ENCODE data around the gene HM13. TPM values are rescaled to one million over a fixed set of nuclear protein-coding genes. Genes with fewer than 3 reads are reported as not detected.

Gene HM13
- total and polyA plus RNA-seq, 5 donors from 2014 or later: 111 to 142 (median 134) TPM

DNA sequence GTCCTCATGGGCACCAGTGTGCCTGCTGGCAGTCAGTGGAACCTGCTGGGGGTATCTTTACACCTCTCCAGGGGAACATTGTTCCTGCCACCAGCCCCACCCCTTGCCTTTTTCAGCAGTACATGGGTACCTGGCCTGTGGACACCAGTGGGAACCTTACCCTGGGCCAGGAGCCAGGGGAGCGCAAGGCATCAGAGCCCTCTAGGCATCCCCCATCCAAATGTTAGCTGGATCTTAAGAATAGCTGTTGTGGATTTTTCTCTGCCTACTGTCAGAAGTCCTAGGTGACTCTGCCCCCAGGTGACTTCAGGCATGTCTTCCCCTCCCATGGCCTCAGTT lies 52.0 kb downstream of the HM13 start:
- no peak overlapping the region for H3K4me3 Mint-ChIP-seq
- DNase-seq (no peak), ATAC-seq (ENCODE audit: low read depth in 2 of 2) (no peak)
- Histone ChIP-seq H3K9me3 (ENCODE audit: control insufficient read depth in 2 of 2, low read length in 2 of 2) (no peaks in the 10 kb centered on the region), H3K27me3 (ENCODE audit: control insufficient read depth, insufficient read depth, low read length) (no peaks in the 10 kb centered on the region), H3K27ac (ENCODE audit: insufficient read depth, low read length, poor library complexity, severe bottlenecking) (no peak overlapping the region), H3K4me1 (ENCODE audit: control insufficient read depth, insufficient read depth, low read length, poor library complexity, severe bottlenecking) (peaks cover 6% of the 10 kb centered on the region), H3K4me3 (ENCODE audit: low read depth, low read length) (no peak overlapping the region), H3K36me3 (ENCODE audit: control insufficient read depth, insufficient read depth, low read length) (peaks cover 35% of the 10 kb centered on the region)
- H3K27me3 Mint-ChIP-seq: no peaks in the 10 kb centered on the region
- peak overlapping the region; percentile 38 to 62 (median 41) for H3K27ac Mint-ChIP-seq
- H3K4me1 Mint-ChIP-seq: peaks cover 0 to 12% (median 5%) of the 10 kb centered on the region in 4 donors
- H3K36me3 Mint-ChIP-seq: peaks cover 20% of the 10 kb centered on the region
- no peaks in the 10 kb centered on the region for H3K9me3 Mint-ChIP-seq

DNA sequence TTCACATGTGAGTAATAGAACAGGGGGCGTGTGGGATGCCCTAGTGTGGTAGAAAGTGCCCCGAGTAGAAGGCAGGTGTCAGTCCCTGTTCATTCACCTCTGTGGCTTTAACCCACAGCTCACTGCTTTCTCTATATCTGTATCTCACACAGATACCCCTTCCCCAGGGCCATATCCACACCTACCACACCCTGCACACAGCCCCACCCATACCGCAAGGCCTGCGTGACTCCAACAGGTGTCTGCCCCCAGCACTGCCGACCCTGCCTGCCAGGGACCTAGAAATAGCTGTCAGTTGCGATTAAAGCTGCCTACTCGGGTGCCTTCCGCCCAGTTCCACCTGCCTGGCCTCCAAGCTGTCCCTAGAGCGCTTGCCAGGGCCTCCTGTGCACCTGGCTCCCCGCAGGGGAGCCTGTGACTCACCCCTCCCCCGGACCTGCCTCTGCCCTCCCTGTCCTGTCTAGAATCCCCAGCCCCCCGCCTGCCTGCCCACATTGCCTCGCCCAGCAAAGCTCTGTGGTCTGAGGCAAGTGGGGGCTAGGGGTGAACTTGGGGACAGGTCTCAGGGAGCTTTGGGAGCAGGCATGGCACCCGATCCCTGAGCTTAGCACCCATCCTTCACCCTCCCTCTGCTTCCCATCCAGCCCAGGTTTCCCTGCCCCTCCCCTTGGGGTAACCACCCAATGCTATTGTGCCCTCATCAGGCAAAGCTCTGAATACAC lies 52.6 kb downstream of the HM13 start:
- no peak for DNase-seq

DNA sequence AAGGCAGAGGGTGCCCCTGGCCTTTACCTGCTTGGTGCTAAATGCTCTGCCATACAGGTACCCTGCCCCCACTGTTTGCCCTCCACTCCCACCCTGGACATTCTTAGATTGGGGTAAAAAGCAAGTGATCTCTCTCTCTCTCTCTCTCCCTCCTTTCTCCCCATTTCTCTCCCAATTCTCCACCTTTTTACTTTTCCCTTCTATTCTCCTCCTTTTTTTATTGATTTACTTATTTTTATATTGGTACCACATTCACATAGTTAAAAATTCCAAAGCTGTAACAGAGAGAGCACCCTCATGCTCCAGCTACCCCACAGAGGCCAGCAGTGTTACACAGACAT lies 53.1 kb downstream of the HM13 start:
- H3K9me3 ChIP-seq (ENCODE audit: control insufficient read depth in 2 of 2, low read length in 2 of 2): no peaks in the 10 kb centered on the region
- H3K4me3 Mint-ChIP-seq: no peak overlapping the region
- no peaks in the 10 kb centered on the region for H3K9me3 Mint-ChIP-seq
- H3K4me1 Mint-ChIP-seq: peaks cover 0 to 21% (median 11%) of the 10 kb centered on the region in 4 donors
- peaks cover 26% of the 10 kb centered on the region for H3K36me3 ChIP-seq (ENCODE audit: control insufficient read depth, insufficient read depth, low read length)
- H3K27ac ChIP-seq (ENCODE audit: insufficient read depth, low read length, poor library complexity, severe bottlenecking): no peak overlapping the region
- ATAC-seq (ENCODE audit: low read depth in 2 of 2) (no peak), DNase-seq (no peak)
- H3K27me3 ChIP-seq (ENCODE audit: control insufficient read depth, insufficient read depth, low read length): no peaks in the 10 kb centered on the region
- H3K4me3 ChIP-seq (ENCODE audit: low read depth, low read length): no peak overlapping the region
- no peaks in the 10 kb centered on the region for H3K27me3 Mint-ChIP-seq
- peaks cover 13% of the 10 kb centered on the region for H3K36me3 Mint-ChIP-seq
- H3K27ac Mint-ChIP-seq: peak overlapping the region in 1 of 3 donors; percentile 54
- peaks cover 9% of the 10 kb centered on the region for H3K4me1 ChIP-seq (ENCODE audit: control insufficient read depth, insufficient read depth, low read length, poor library complexity, severe bottlenecking)

More for the DNA sequence above, 52.6 kb downstream of the HM13 start:
- H3K36me3 ChIP-seq (ENCODE audit: control insufficient read depth, insufficient read depth, low read length): peaks cover 31% of the 10 kb centered on the region
- peaks cover 0 to 16% (median 7%) of the 10 kb centered on the region in 4 donors for H3K4me1 Mint-ChIP-seq
- H3K27ac ChIP-seq (ENCODE audit: insufficient read depth, low read length, poor library complexity, severe bottlenecking): no peak overlapping the region
- peaks cover 16% of the 10 kb centered on the region for H3K36me3 Mint-ChIP-seq
- no peak overlapping the region for H3K4me3 Mint-ChIP-seq
- ATAC-seq (ENCODE audit: low read depth in 2 of 2): no peak
- H3K27me3 ChIP-seq (ENCODE audit: control insufficient read depth, insufficient read depth, low read length): no peaks in the 10 kb centered on the region
- peak overlapping the region; percentile 38 to 62 (median 41) for H3K27ac Mint-ChIP-seq
- H3K27me3 Mint-ChIP-seq: no peaks in the 10 kb centered on the region
- H3K9me3 ChIP-seq (ENCODE audit: control insufficient read depth in 2 of 2, low read length in 2 of 2): no peaks in the 10 kb centered on the region
- no peaks in the 10 kb centered on the region for H3K9me3 Mint-ChIP-seq
- H3K4me3 ChIP-seq (ENCODE audit: low read depth, low read length): no peak overlapping the region
- peaks cover 6% of the 10 kb centered on the region for H3K4me1 ChIP-seq (ENCODE audit: control insufficient read depth, insufficient read depth, low read length, poor library complexity, severe bottlenecking)

DNA sequence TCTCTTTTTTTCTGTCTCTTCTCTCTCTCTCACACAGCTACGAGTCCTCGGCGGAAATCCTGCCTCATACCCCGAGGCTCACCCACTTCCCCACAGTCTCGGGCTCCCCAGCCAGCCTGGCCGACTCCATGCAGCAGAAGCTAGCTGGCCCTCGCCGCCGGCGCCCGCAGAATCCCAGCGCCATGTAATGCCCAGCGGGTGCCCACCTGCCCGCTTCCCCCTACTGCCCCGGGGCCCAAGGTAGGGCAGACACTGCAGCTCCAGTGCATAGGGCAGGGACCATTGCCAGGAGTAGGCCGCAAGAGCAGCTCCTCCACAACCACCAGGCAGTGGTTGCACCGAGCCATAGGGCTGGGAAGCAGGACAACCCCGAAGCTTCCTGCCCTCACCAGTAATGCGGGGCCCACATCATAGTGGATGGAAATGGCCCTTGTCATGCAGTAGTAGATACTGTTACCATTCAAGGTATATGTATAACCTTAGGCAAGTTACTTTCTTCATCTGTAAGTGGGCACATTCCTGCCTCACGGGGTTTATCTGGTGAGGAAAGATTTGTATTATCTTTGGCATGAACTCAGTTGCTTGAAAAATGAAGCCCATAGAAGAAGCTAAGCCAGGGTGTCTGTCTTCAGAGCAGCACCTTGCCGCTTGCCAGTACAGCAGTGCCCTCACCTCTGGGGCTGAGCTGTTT lies 53.9 kb downstream of the HM13 start:
- no peak for DNase-seq
- peak overlapping the region in 1 of 4 donors; percentile 25 for H3K4me3 Mint-ChIP-seq
- H3K27me3 ChIP-seq (ENCODE audit: control insufficient read depth, insufficient read depth, low read length): no peaks in the 10 kb centered on the region
- H3K27me3 Mint-ChIP-seq: no peaks in the 10 kb centered on the region
- peaks cover 0 to 25% (median 14%) of the 10 kb centered on the region in 4 donors for H3K4me1 Mint-ChIP-seq
- no peak overlapping the region for H3K4me3 ChIP-seq (ENCODE audit: low read depth, low read length)
- H3K9me3 Mint-ChIP-seq: no peaks in the 10 kb centered on the region
- no peak overlapping the region for H3K27ac ChIP-seq (ENCODE audit: insufficient read depth, low read length, poor library complexity, severe bottlenecking)
- H3K36me3 ChIP-seq (ENCODE audit: control insufficient read depth, insufficient read depth, low read length): peaks cover 18% of the 10 kb centered on the region
- peaks cover 9% of the 10 kb centered on the region for H3K36me3 Mint-ChIP-seq
- no peaks in the 10 kb centered on the region for H3K9me3 ChIP-seq (ENCODE audit: control insufficient read depth in 2 of 2, low read length in 2 of 2)
- ATAC-seq (ENCODE audit: low read depth in 2 of 2): no peak
- peaks cover 13% of the 10 kb centered on the region for H3K4me1 ChIP-seq (ENCODE audit: control insufficient read depth, insufficient read depth, low read length, poor library complexity, severe bottlenecking)
- H3K27ac Mint-ChIP-seq: no peak overlapping the region

DNA sequence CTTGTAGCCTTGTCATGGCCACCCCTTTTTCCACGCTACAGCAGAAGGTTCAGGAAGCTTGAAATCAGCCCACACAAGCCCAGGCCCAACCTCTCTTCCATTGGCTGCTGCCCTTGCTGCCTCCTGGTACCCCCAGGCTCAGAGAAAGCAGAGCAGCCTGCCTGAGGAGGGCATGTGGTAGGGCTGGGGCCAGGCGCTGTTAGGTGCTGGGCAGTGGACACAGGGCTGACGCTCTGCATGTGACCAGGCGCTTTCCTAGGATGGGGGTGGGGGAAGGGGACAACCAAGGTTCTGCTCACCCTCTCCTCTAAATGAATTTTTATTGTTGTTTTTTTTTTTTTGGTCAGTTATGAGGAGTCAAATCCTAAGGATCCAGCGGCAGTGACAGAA lies 54.5 kb downstream of the HM13 start:
- Mint-ChIP-seq H3K27ac (peak overlapping the region in 1 of 3 donors; percentile 71), H3K4me1 (peaks cover 0 to 29% (median 18%) of the 10 kb centered on the region in 4 donors), H3K9me3 (no peaks in the 10 kb centered on the region), H3K36me3 (peaks cover 9% of the 10 kb centered on the region), H3K27me3 (no peaks in the 10 kb centered on the region), H3K4me3 (peak overlapping the region in 1 of 4 donors; percentile 25)
- H3K4me3 ChIP-seq (ENCODE audit: low read depth, low read length): no peak overlapping the region
- DNase-seq (no peak), ATAC-seq (ENCODE audit: low read depth in 2 of 2) (no peak)
- H3K4me1 ChIP-seq (ENCODE audit: control insufficient read depth, insufficient read depth, low read length, poor library complexity, severe bottlenecking): peaks cover 19% of the 10 kb centered on the region
- no peaks in the 10 kb centered on the region for H3K9me3 ChIP-seq (ENCODE audit: control insufficient read depth in 2 of 2, low read length in 2 of 2)
- H3K27ac ChIP-seq (ENCODE audit: insufficient read depth, low read length, poor library complexity, severe bottlenecking): no peak overlapping the region
- peaks cover 18% of the 10 kb centered on the region for H3K36me3 ChIP-seq (ENCODE audit: control insufficient read depth, insufficient read depth, low read length)
- no peaks in the 10 kb centered on the region for H3K27me3 ChIP-seq (ENCODE audit: control insufficient read depth, insufficient read depth, low read length)

DNA sequence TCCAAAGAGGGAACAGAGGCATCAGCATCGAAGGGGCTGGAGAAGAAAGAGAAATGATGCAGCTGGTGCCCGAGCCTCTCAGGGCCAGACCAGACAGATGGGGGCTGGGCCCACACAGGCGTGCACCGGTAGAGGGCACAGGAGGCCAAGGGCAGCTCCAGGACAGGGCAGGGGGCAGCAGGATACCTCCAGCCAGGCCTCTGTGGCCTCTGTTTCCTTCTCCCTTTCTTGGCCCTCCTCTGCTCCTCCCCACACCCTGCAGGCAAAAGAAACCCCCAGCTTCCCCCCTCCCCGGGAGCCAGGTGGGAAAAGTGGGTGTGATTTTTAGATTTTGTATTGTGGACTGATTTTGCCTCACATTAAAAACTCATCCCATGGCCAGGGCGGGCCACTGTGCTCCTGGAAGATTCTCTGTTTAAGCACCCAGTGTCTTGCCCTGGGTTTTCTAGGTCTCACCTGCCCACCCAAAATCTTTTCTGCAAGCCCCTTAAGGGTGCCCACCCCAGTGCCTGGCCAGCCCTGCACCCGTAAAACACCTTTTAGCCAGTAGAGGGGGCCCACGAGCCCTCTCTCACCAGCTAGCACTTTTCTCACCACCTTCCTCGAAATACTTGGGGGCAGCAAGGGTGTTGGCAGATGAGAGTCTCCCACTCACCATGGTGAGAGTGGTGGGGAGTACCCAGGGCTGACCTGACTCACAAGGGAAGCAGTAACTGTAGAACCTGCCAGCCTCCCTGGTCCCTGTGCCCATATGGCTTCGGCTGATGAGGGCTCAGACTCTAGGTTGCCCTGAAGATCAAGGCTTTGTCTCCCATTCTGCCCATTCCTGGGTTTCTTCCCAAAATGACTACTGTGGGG lies 55.1 kb downstream of the HM13 start:
- peak in 1 of 2 donors; percentile 18 for ATAC-seq (ENCODE audit: low read depth in 2 of 2)
- H3K4me1 Mint-ChIP-seq: peaks cover 0 to 32% (median 23%) of the 10 kb centered on the region in 4 donors
- H3K27ac Mint-ChIP-seq: peak overlapping the region in 2 of 3 donors; percentile 59 to 71
- H3K4me3 Mint-ChIP-seq: peak overlapping the region in 1 of 4 donors; percentile 50
- Histone ChIP-seq H3K4me1 (ENCODE audit: control insufficient read depth, insufficient read depth, low read length, poor library complexity, severe bottlenecking) (peaks cover 21% of the 10 kb centered on the region), H3K27me3 (ENCODE audit: control insufficient read depth, insufficient read depth, low read length) (no peaks in the 10 kb centered on the region), H3K4me3 (ENCODE audit: low read depth, low read length) (no peak overlapping the region), H3K27ac (ENCODE audit: insufficient read depth, low read length, poor library complexity, severe bottlenecking) (no peak overlapping the region), H3K36me3 (ENCODE audit: control insufficient read depth, insufficient read depth, low read length) (peaks cover 12% of the 10 kb centered on the region), H3K9me3 (ENCODE audit: control insufficient read depth in 2 of 2, low read length in 2 of 2) (no peaks in the 10 kb centered on the region)
- H3K36me3 Mint-ChIP-seq: peaks cover 6% of the 10 kb centered on the region
- DNase-seq: peak; percentile 51 to 58 (median 52)
- H3K27me3 Mint-ChIP-seq: no peaks in the 10 kb centered on the region
- H3K9me3 Mint-ChIP-seq: no peaks in the 10 kb centered on the region

DNA sequence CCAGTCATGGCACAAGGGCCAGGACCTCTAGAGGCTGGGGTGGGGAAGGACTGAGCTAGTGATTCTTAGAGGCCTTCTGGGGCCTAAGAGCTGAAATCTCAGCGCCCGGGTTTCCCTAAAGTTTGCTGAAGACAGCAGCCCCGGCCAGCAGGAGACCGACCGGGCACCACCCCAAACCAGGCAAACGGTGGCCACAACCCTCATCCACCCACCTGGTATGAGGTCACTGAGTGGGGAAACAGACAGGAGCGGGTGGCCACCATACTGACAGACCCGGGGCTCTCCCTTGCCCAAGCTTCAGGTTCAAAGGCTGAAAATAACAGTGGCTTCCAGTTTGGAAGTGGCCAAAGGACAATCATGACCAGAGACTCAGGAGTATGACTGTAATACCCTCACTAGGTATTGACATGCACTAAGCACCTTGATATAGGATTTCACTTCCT lies 55.8 kb downstream of the HM13 start:
- peak overlapping the region in 1 of 4 donors; percentile 50 for H3K4me3 Mint-ChIP-seq
- H3K4me1 Mint-ChIP-seq: peaks cover 0 to 32% (median 23%) of the 10 kb centered on the region in 4 donors
- Histone ChIP-seq H3K4me3 (ENCODE audit: low read depth, low read length) (no peak overlapping the region), H3K9me3 (ENCODE audit: control insufficient read depth in 2 of 2, low read length in 2 of 2) (no peaks in the 10 kb centered on the region), H3K27me3 (ENCODE audit: control insufficient read depth, insufficient read depth, low read length) (no peaks in the 10 kb centered on the region), H3K27ac (ENCODE audit: insufficient read depth, low read length, poor library complexity, severe bottlenecking) (no peak overlapping the region), H3K4me1 (ENCODE audit: control insufficient read depth, insufficient read depth, low read length, poor library complexity, severe bottlenecking) (peaks cover 21% of the 10 kb centered on the region), H3K36me3 (ENCODE audit: control insufficient read depth, insufficient read depth, low read length) (peaks cover 11% of the 10 kb centered on the region)
- peak overlapping the region in 1 of 3 donors; percentile 59 for H3K27ac Mint-ChIP-seq
- H3K27me3 Mint-ChIP-seq: no peaks in the 10 kb centered on the region
- no peaks in the 10 kb centered on the region for H3K9me3 Mint-ChIP-seq
- DNase-seq: no peak
- no peak for ATAC-seq (ENCODE audit: low read depth in 2 of 2)
- peaks cover 6% of the 10 kb centered on the region for H3K36me3 Mint-ChIP-seq
